Fibroblast of skin of scalp (primary cell): Measurements from ENCODE around the gene DUOXA1.
"Not testable (repeated sequence)": the region's sequence is repeated elsewhere in the genome, so short reads cannot be mapped to it uniquely, and the experiment has no call there.

ENCODE experiments used
- DNase-seq: peaks from one replicate; pipeline ENCODE4 v3.0.0-alpha.2; 2013

Gene DUOXA1

DNA sequence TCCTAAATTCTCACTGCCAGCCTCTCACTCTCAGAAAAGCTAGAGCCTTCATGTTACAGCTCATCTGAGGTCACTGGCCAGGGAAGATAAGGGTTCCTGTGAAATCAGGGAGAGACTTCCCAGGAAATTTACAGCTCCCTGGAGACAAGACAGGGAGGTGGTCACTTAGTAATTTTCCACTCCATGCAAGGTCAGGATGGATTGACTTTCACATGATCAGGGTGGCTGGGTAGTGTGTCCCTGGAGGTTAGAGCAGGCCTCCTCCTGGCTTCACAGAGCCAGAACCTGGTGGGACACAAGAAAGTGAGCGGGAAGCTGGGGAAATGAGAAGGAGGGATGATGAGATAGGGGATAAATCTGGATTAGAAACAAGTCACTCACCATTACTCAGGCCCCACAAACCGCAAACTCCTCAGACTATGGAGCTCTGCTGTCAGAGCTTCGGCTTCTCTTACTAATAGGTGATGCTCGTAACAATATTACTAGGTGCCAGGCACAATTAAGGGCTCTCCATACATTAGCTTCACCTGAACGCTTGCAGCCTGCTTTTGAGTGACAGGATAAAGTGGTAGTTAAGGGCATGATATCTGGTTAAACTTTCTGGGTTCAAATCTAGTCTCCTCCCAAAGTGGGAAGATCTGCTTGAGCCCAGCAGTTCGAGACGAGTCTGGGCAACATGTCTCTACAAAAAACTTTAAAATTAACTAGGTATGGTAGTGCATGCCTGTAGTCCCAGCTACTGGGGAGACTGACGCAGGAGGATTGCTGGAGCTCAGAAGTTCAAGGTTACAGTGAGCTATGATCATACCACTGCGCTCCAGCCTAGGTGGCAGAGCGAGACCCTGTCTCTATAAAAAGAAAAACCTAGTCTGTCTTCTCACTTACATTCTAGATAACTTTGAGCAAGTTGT, 40.6 kb downstream of the DUOXA1 start:
- DNase-seq, result no peak

DNA sequence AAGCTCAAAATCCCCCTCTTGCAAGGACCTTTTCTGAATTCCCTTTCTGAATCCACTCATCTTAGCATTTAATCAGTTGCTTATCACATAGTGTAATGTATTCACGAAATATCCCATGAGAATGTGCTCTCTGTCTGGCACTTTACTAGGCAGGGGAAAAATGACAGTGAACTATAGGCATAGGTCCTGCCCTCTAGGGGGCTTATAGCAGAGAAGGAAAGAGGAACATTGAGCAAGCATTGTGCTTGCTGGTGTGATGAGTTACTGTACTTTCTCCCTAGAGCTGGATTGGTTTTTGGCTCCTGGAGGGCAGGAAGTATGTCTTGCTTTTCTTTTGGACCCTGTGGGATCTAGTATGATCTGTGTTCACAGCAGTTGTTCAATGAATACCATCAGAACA, 42.2 kb downstream of the DUOXA1 start:
- DNase-seq, result no peak

DNA sequence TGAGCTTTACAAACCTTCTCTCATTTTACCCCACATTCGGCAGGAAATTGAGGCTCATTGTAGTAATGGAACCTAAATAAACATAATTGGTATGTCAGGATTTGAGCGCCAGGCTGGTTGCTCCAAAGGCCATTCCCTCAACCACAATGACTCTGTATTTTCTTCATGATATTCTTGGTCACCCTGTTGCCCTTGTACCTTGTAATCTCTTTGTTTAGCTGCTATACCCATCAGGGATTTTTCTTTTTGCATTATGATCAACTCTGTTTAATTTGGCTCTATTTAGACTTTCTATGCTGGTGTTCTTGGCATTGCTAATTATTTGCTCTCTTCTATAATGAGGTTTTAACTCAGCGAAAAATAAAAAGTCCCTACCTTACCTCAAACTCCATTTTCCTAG, 45.5 kb downstream of the DUOXA1 start:
- DNase-seq, result no peak

DNA sequence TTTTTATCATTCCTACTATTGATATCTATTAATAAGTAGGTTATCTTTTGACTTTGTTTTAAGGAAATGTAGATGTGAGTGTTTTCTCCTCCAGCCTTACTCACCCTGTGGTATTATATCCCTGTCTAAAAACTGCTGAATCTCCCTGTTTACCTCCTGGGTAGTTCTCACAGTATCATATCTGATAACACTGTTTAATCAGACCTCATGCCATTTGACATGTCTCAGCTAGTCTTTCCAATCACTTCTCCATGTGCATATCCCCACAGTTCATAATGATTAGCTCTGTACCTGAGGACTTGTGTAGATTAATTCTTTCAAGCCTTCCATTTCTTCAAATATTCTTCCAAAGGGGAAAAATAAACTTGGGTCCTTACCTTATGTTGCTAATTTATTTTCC, 46.5 kb downstream of the DUOXA1 start:
- DNase-seq, result no peak

DNA sequence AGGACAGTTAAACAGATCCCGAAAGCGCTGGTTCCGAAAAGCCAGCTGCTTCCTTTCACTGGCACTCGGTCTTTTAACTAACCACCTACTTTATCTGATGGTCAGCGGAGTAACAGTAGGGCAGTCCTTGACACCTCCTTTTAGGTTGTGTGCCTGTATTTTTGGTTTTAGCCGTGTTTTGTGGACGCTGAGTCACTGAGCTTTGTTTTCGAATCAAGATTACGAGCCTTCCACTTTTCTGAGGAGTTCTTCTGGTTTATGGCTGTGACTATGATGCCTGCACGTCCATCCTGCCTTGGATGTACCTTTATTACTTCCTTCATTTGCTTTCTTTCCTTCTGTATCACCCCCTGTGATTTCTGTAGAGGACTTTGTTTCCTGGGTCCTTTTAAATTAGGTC, 47.3 kb downstream of the DUOXA1 start:
- not testable (repeated sequence) for DNase-seq

DNA sequence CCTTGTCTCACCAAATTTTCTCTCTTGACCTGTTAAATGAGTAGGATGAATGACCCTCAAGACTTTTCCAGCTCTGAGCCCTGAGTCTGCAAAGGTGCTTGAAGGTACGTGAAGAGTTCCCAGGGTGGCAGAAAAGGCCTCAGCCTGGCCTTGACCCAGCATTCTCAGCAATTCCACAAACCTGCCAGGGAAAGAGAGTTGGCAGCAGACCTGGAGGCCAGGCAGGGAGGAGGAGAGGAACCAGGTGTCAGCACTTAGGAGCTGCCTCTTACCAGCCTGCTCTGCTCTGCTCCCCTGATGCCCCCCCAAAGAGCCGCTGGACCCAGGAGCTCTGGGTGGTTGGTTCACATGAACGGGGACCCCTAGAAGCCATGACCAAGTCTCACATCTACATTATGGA, 49.1 kb downstream of the DUOXA1 start:
- DNase-seq, result not testable (repeated sequence)

DNA sequence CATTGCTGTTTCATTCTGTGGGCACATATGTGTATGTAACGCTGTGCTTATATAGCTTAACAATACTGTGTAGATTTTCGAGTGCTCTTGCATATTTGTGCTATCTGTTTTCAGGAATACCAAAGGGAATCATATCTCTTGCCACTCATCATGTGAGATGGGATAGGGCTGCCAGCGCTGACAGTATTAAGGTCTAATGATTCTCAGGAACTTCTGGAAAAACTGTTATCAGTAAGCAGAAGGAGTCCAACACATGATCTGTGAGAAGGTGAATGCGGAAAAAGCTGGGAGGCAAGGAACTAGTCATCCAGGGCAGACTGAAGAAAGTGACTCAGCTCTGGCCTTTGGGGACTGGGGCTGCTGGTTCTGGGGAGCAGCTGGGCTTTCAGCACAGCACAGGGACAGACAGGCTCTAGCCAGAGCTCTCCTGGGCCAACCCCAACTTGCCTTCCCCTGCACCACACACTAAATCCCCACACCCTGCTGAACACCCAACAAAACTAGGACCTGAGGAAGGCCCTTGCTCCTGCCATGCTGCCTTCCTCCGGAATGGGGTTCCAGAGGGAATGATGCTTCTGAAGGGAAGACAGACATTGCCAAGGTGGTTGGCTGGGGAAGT, 49.9 kb downstream of the DUOXA1 start:
- DNase-seq, result not testable (repeated sequence)

DNA sequence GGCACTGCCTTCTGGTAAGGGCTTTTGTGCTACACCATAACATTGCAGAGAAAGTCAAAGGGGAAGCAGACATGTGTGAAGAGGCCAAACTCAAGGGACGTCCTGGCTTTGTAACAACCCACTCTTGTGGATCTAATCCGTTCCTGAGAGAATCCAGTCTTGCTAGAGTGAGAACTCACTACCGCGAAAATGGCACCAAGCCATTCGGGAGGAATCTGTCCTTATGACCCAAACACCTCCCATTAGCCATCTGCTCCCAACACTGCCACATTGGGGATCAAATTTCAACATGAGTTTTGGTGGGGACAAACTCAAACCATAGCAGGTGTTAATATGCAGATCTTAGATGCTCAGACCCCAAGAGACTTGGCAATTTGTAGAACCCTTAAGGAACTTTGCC, 50.5 kb downstream of the DUOXA1 start:
- DNase-seq, result not testable (repeated sequence)

DNA sequence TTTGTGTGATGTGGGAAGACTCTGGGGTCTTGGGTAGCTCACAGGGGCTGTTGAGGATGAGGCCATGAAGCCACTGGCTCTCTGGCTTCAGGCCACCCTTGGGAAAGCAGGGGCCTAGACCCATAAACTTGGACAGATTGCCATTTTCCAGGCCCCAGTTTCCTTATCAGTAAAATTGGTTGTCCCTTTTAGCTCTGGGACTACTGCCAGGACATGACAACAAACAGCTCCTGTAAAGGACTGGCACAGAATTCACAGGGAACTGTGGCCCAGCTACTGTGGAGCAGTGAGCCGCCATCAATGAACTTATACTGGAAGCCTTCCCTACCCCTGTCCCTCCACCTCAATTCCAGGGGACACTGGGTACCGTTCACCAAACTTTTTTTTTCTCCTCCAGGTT, 52.3 kb downstream of the DUOXA1 start:
- DNase-seq, result not testable (repeated sequence)

DNA sequence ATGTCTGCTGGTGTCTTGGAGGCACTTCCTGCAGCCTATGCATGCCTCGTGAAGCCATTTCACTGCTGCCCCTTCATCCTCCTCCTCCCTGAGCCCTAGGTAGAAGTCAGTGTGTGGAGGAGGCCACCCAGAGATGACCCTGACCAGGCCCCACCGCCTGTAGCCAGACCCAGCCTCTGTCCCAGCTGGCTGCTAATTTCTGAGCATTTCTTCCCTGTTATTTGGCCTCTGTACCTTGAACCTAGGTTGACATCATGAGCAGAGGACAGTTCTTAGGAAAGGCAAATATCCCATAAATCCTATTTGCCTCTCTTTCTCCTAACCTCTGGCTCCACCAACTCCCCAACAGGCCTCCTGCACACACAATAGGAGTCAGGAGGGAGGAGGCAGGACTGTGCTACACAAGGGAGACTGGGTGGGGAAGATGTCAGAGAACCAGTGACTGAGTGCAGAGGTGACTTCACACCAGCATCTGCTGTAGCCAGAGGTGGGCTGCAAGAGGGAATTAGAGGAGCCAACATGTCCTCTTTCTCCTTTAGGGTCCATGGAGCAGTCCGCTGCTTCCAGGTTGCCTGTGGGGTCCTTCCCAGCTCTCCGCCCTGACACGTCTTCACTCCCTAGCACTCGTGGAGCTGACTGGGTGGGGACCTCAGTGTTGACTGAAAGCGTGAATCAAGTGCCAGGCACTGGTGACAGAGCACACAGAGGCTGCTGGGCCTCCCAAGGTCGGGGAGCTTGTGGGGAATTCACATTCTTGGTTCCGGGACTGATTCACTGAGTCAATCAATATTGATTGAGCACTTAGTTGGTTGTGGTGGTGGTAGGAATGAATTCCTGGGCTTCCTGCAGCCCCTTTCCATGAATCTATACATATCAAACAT, 54.0 kb downstream of the DUOXA1 start:
- not testable (repeated sequence) for DNase-seq

DNA sequence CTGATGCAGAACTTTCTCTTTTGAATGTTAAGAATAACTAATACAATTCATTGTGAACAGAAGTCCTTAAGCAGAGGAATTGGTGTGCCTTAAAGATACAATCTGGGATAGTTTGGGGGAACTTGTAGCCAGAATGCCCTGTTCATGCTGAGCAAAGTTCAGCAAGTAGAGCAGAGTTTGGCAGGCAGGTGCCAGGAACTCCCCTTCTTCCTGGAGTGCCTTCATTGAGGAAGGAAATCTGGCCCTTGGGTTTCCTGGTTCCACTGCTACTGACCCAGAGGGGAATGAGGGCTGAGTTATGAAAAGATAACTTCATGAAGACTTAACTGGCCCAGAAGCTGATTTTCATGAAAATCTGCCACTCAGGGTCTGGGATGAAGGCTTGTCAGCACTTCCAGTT, 56.1 kb downstream of the DUOXA1 start:
- not testable (repeated sequence) for DNase-seq

DNA sequence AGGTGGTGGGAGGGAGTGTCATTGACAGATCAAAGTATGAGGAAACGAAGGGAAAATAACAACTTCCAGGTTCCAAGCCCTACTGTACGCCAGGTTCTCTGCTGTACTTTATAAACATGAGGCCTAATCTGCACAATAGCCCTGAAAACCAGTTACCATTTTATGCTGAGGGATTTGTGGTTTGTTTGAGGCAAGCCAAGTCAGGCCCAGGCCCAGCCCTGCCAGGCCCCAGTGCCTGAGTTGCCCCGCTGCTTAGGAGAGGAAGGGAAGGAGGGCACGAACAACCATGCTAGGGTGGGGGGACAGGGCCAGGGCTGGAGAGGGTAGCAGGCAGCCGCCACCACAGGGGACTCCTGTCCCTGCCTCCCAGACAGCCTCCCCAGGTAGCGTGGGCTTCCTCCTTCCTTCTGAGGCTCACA, 59.7 kb downstream of the DUOXA1 start:
- DNase-seq, result not testable (repeated sequence)
